Body of pancreas (tissue), 4 donors: ENCODE data around the gene TUBA3D. TPM values are rescaled to one million over a fixed set of nuclear protein-coding genes. Genes with fewer than 3 reads are reported as not detected.
"Not testable (repeated sequence)": the region's sequence is repeated elsewhere in the genome, so short reads cannot be mapped to it uniquely, and the experiment has no call there.

Source experiments
- ATAC-seq: fragments of 150-250 bp; one replicate; pipeline ENCODE4 v1.9.1; 2016
- DNase-seq, 4 donors: peaks; one replicate each; pipeline ENCODE4 v3.0.0-alpha.2; 2019
- H3K27ac ChIP-seq, 4 donors: fragments of 200-600 bp; sonication (generic); 1 replicate in 3 of 4; 2 replicates in 1 of 4; pipeline versions ENCODE4 v1.5.1 to v1.6.1; 2016 to 2019; ENCODE audit warnings: mild to moderate bottlenecking in 1 of 4, mixed read lengths in 1 of 4, moderate library complexity in 1 of 4
- H3K27me3 ChIP-seq, 2 donors: fragments of 200-600 bp; sonication (generic); one replicate each; pipeline ENCODE4 v1.6.0; 2016; ENCODE audit warnings: mild to moderate bottlenecking in 1 of 2
- H3K36me3 ChIP-seq, 2 donors: fragments of 200-600 bp; sonication (generic); replicated peaks in 1 of 2; 2 replicates each; pipeline ENCODE4 v1.5.1; 2016; ENCODE audit warnings: low read depth in 2 of 2; ENCODE audit not compliant: insufficient read depth in 1 of 2
- H3K4me1 ChIP-seq: fragments of 200-600 bp; sonication (generic); one replicate; pipeline ENCODE4 v1.6.0; 2016
- H3K4me3 ChIP-seq, 2 donors: fragments of 200-600 bp; sonication (generic); 1 replicate in 1 of 2; 2 replicates in 1 of 2; pipeline ENCODE4 v1.5.1; 2016 to 2019
- H3K9me3 ChIP-seq, 3 donors: fragments of 200-600 bp; sonication (generic); 1 replicate in 2 of 3; 2 replicates in 1 of 3; pipeline ENCODE4 v1.5.1; 2016
- POLR2A ChIP-seq, 3 donors: fragments of 450-650 bp; IDR thresholded peaks; one replicate each; pipeline ENCODE4 v1.6.1; 2016; ENCODE audit warnings: antibody characterized with exemption in 3 of 3, mild to moderate bottlenecking in 2 of 3
- WGBS, 2 donors: methylation state at CpG; one replicate each; pipeline ENCODE4 v1.1.5; 2017; 5-methylcytosine and 5-hydroxymethylcytosine counted together
- intact Hi-C: fragments of 100-400 bp; cut with DNase I; formaldehyde crosslinking; loops from one replicate; pipeline ENCODE4 v1.15.1; 2023
- total RNA-seq, 2 donors: library from RNA; depleted of rRNA; stranded (reverse); fragments of >200 nt; gene quantifications; one replicate each; pipeline ENCODE4 v1.1.0, GENCODE V29; 2016
- TF ChIP-seq, protein P1 (sequence below), 7 experiments: fragments of 450-650 bp in 4 of 7; fragments of 200-600 bp in 3 of 7; sonication (generic) in 3 of 7; IDR thresholded peaks; one replicate each; pipeline ENCODE4 v1.5.1; 2016 to 2019; ENCODE audit warnings: antibody characterized with exemption in 7 of 7

TUBA3D gene
- total RNA-seq, 2 donors from 2014 or later: not detected

DNA sequence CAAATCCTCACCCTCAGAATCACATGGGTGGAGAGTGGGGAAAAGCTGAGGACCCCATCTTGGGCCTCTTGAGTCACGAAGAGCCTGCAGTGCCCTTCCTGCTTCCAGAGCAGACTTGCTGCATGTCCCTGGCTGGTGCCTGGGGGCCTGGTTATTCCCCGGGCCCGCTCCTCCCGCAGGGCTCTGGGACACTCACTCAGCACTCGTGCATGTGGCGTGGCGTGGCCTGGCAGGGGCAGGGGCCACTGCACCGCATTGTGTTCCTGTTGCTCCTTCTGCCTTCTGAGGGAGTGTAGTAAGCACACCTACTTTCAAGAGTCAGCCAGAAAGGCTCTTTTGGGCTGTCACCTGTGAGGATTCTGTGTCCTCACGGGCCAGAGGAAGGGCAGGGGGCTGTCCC is 33.7 kb downstream of the TUBA3D start:
- no peaks in the 10 kb centered on the region for H3K9me3 ChIP-seq
- no peak overlapping the region for H3K4me3 ChIP-seq
- H3K27ac ChIP-seq: no peak overlapping the region
- H3K27me3 ChIP-seq: no peaks in the 10 kb centered on the region
- intact Hi-C loops: no loop called here
- H3K4me1 ChIP-seq: no peaks in the 10 kb centered on the region
- ATAC-seq (no peak), DNase-seq (no peak)
- TF ChIP-seq POLR2A (IDR thresholded peaks at IDR 0.05): no peak
- TF ChIP-seq, protein P1, sequence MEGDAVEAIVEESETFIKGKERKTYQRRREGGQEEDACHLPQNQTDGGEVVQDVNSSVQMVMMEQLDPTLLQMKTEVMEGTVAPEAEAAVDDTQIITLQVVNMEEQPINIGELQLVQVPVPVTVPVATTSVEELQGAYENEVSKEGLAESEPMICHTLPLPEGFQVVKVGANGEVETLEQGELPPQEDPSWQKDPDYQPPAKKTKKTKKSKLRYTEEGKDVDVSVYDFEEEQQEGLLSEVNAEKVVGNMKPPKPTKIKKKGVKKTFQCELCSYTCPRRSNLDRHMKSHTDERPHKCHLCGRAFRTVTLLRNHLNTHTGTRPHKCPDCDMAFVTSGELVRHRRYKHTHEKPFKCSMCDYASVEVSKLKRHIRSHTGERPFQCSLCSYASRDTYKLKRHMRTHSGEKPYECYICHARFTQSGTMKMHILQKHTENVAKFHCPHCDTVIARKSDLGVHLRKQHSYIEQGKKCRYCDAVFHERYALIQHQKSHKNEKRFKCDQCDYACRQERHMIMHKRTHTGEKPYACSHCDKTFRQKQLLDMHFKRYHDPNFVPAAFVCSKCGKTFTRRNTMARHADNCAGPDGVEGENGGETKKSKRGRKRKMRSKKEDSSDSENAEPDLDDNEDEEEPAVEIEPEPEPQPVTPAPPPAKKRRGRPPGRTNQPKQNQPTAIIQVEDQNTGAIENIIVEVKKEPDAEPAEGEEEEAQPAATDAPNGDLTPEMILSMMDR (IDR thresholded peaks at IDR 0.05): no peak
- peaks cover 0 to 30% of the 10 kb centered on the region in 2 donors for H3K36me3 ChIP-seq
- 89 to 90% methylated on average over 6 to 8 of the region's 9 CpGs for WGBS, 2 donors

- H3K4me3 ChIP-seq, H3K27me3 ChIP-seq, ATAC-seq, H3K27ac ChIP-seq, H3K4me1 ChIP-seq, H3K9me3 ChIP-seq, DNase-seq, intact Hi-C loops: not testable (repeated sequence)
- peaks cover 0 to 23% of the 10 kb centered on the region in 2 donors for H3K36me3 ChIP-seq
- WGBS, 2 donors: 87 to 89% methylated on average over 20 to 22 of the region's 22 CpGs
Measured at GRCh38 chr2:131511291-131511968, 35.5 kb downstream of the TUBA3D start.

GRCh38 chr2:131511969-131512870 is 36.3 kb downstream of the TUBA3D start:
- H3K4me3 ChIP-seq, DNase-seq, ATAC-seq, H3K27me3 ChIP-seq, H3K27ac ChIP-seq, intact Hi-C loops, H3K4me1 ChIP-seq, H3K9me3 ChIP-seq: not testable (repeated sequence)
- peaks cover 0 to 20% of the 10 kb centered on the region in 2 donors for H3K36me3 ChIP-seq
- 75 to 95% methylated on average over 8 to 14 of the region's 17 CpGs for WGBS, 2 donors

- H3K36me3 ChIP-seq, ATAC-seq, H3K9me3 ChIP-seq, H3K4me3 ChIP-seq, intact Hi-C loops, DNase-seq, H3K27ac ChIP-seq, H3K27me3 ChIP-seq, H3K4me1 ChIP-seq: not testable (repeated sequence)
- WGBS, 2 donors: 82% methylated on average over 13 to 15 of the region's 15 CpGs
Measured at GRCh38 chr2:131514408-131515166, 38.7 kb downstream of the TUBA3D start.

GRCh38 chr2:131515235-131515634 is 39.3 kb downstream of the TUBA3D start:
- DNase-seq, H3K36me3 ChIP-seq, H3K4me1 ChIP-seq, H3K4me3 ChIP-seq, intact Hi-C loops, ATAC-seq, H3K9me3 ChIP-seq, H3K27me3 ChIP-seq, H3K27ac ChIP-seq: not testable (repeated sequence)
- WGBS, 2 donors: 60 to 88% methylated on average over 1 to 14 of the region's 14 CpGs

DNA sequence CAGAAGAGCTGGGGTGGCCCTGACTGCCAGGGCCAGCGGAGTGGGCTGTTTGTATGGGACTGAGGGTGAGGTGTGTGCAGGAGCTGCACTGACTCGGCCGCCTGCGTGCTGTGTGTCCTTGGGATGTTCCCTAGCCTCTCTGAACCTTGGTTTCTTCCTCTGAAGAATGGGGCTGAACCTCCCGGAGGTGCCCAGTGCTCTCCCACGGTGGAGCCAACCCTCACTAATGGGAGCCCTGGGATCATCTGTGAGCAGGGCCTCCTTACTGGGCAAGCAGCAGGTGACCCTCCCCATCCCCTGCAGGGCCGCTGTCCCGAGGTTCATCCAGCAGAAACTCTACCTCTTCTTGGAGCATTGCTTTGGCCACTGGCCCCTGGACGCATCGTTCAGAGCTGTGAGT is 40.1 kb downstream of the TUBA3D start:
- Histone ChIP-seq H3K27ac (no peak overlapping the region), H3K4me1 (no peaks in the 10 kb centered on the region), H3K4me3 (no peak overlapping the region), H3K36me3 (peaks cover 0 to 8% of the 10 kb centered on the region in 2 donors), H3K9me3 (no peaks in the 10 kb centered on the region), H3K27me3 (no peaks in the 10 kb centered on the region)
- TF ChIP-seq POLR2A (IDR thresholded peaks at IDR 0.05): no peak
- TF ChIP-seq, protein P1 (IDR thresholded peaks at IDR 0.05): no peak
- 78 to 79% methylated on average over 4 to 10 of the region's 10 CpGs for WGBS, 2 donors
- ATAC-seq (no peak), DNase-seq (no peak)
- intact Hi-C loops: no loop called here
